ENCODE results near the gene AKR1C4. TPM values are rescaled to one million over a fixed set of nuclear protein-coding genes. Genes with fewer than 3 reads are reported as not detected.
"Not testable (repeated sequence)": the region's sequence is repeated elsewhere in the genome, so short reads cannot be mapped to it uniquely, and the experiment has no call there.

AKR1C4 gene
- total RNA-seq, 1 donor from 2014 or later, result not detected

GRCh38 chr10:5242585-5242984 lies 45.9 kb downstream of the AKR1C4 start:
- Mint-ChIP-seq H3K4me3 (ENCODE audit: unreplicated experiment) (no peak overlapping the region), H3K27ac (ENCODE audit: unreplicated experiment) (no peak overlapping the region), H3K9me3 (ENCODE audit: unreplicated experiment) (peaks cover 14% of the 10 kb centered on the region), H3K36me3 (ENCODE audit: unreplicated experiment) (no peaks in the 10 kb centered on the region), H3K27me3 (ENCODE audit: unreplicated experiment) (no peaks in the 10 kb centered on the region), H3K4me1 (ENCODE audit: unreplicated experiment) (no peaks in the 10 kb centered on the region)
- TF ChIP-seq, protein P1, sequence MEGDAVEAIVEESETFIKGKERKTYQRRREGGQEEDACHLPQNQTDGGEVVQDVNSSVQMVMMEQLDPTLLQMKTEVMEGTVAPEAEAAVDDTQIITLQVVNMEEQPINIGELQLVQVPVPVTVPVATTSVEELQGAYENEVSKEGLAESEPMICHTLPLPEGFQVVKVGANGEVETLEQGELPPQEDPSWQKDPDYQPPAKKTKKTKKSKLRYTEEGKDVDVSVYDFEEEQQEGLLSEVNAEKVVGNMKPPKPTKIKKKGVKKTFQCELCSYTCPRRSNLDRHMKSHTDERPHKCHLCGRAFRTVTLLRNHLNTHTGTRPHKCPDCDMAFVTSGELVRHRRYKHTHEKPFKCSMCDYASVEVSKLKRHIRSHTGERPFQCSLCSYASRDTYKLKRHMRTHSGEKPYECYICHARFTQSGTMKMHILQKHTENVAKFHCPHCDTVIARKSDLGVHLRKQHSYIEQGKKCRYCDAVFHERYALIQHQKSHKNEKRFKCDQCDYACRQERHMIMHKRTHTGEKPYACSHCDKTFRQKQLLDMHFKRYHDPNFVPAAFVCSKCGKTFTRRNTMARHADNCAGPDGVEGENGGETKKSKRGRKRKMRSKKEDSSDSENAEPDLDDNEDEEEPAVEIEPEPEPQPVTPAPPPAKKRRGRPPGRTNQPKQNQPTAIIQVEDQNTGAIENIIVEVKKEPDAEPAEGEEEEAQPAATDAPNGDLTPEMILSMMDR (IDR thresholded peaks at IDR 0.05), result no peak
- no peak for DNase-seq (ENCODE audit: extremely low spot score, unreplicated experiment)

DNA sequence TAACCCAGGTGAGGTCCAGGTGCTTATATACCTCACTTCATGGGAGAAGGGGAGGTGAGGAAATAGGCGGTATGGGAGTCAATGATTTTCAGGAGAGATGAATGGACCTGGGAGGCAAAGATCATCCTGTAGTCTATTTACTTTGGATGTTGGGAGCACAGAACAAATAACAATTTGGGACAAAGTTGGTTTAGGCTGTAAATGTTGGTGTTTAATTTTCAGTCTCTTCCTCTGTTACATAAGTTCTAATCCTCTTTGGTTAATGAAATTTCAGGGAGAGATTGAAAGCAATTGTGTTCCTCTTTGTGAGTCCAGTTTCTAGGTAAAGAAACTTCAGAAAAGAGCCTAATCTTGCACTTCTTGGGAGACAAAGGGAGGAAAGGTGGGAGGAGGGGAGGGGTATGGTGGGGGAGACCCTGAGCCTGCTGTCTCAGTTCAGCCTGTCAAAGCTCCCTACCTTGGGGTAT lies 46.9 kb downstream of the AKR1C4 start:
- TF ChIP-seq, protein P1 (IDR thresholded peaks at IDR 0.05), result no peak
- Mint-ChIP-seq H3K4me3 (ENCODE audit: unreplicated experiment) (no peak overlapping the region), H3K9me3 (ENCODE audit: unreplicated experiment) (peaks cover 10% of the 10 kb centered on the region)

DNA sequence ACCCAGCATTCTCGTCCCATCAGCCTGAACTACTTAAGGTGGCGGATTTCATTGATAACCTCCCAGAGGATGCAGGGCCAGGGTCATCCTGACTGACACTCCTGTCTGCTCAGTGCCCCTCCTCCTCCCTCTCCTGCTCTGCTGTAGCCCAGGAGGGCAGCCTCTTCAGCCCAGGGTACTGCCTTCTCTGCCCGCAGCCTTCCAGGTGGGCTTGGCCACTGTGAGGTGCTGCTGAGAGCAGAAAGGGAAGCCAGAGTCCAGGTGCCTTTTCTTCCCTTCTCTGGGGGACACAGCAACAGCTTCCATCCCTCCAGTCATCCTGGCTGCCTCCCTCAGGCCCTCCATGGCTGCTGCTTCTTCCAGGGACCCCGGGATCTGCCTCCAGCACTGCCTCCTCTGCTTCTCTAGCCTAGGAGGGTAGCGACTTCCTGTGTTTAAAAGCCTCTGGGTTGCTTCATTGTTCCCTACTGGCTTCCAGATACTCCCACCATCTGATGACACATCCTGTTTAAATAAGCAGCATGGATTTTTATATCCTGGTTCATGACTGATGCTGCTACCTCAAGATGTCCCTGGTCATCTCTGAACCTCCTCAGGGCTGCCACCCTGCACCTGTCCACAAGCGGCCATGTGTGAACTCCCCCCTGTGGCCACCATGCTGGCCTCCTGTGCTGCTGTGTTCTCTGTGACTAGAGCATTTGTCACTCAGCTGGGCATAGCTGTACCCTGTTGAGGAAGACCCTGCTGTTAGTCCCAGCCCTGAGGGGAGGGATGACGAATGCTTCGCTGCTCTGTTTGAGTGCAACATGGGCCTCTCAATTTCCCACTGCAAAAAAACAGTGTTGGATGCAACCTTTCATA lies 55.8 kb downstream of the AKR1C4 start:
- DNase-seq (ENCODE audit: extremely low spot score, unreplicated experiment), result no peak
- H3K27ac Mint-ChIP-seq (ENCODE audit: unreplicated experiment), result no peak overlapping the region
- no peak overlapping the region for H3K4me3 Mint-ChIP-seq (ENCODE audit: unreplicated experiment)
- H3K9me3 Mint-ChIP-seq (ENCODE audit: unreplicated experiment), result no peaks in the 10 kb centered on the region
- H3K4me1 Mint-ChIP-seq (ENCODE audit: unreplicated experiment), result no peaks in the 10 kb centered on the region
- peaks cover 4% of the 10 kb centered on the region for H3K27me3 Mint-ChIP-seq (ENCODE audit: unreplicated experiment)
- H3K36me3 Mint-ChIP-seq (ENCODE audit: unreplicated experiment), result no peaks in the 10 kb centered on the region
- TF ChIP-seq, protein P1 (IDR thresholded peaks at IDR 0.05), result no peak

More for the DNA sequence above, 46.9 kb downstream of the AKR1C4 start:
- H3K36me3 Mint-ChIP-seq (ENCODE audit: unreplicated experiment), result no peaks in the 10 kb centered on the region
- H3K27me3 Mint-ChIP-seq (ENCODE audit: unreplicated experiment), result no peaks in the 10 kb centered on the region
- H3K27ac Mint-ChIP-seq (ENCODE audit: unreplicated experiment), result no peak overlapping the region
- no peak for DNase-seq (ENCODE audit: extremely low spot score, unreplicated experiment)
- H3K4me1 Mint-ChIP-seq (ENCODE audit: unreplicated experiment), result no peaks in the 10 kb centered on the region

DNA sequence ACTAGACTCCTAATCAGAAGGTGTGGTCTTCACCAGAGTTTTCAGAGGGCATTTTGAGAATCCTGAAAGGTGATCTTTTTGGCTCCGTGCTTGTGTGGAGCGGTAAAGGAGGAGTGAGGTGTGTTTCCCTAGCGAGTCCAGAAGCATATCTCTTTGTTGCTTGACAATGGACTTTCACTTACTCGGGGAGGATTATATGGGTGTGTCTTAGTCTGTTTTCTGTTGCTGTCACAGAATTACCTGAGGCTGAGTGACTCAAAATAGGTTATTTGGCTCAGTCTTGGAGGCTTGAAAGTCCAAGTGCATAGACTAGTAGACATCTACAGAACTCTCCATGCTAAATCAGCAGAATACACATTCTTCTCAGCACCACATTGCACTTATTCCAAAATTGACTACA lies 57.9 kb downstream of the AKR1C4 start:
- DNase-seq (ENCODE audit: extremely low spot score, unreplicated experiment), result no peak
- Mint-ChIP-seq H3K27ac (ENCODE audit: unreplicated experiment) (no peak overlapping the region), H3K27me3 (ENCODE audit: unreplicated experiment) (peaks cover 4% of the 10 kb centered on the region), H3K9me3 (ENCODE audit: unreplicated experiment) (no peaks in the 10 kb centered on the region), H3K4me3 (ENCODE audit: unreplicated experiment) (no peak overlapping the region), H3K36me3 (ENCODE audit: unreplicated experiment) (no peaks in the 10 kb centered on the region), H3K4me1 (ENCODE audit: unreplicated experiment) (no peaks in the 10 kb centered on the region)
- TF ChIP-seq, protein P1 (IDR thresholded peaks at IDR 0.05), result no peak

GRCh38 chr10:5257768-5258167 lies 61.1 kb downstream of the AKR1C4 start:
- not testable (repeated sequence) for H3K9me3 Mint-ChIP-seq (ENCODE audit: unreplicated experiment); H3K4me1 Mint-ChIP-seq (ENCODE audit: unreplicated experiment); DNase-seq (ENCODE audit: extremely low spot score, unreplicated experiment); H3K27me3 Mint-ChIP-seq (ENCODE audit: unreplicated experiment); H3K27ac Mint-ChIP-seq (ENCODE audit: unreplicated experiment); H3K36me3 Mint-ChIP-seq (ENCODE audit: unreplicated experiment); H3K4me3 Mint-ChIP-seq (ENCODE audit: unreplicated experiment)

All from osteocyte (in vitro differentiated cells).